22Rv1 (cell line): ENCODE results near the gene MAD2L2.

ENCODE experiments used
- CTCF ChIP-seq: fragments of 450-650 bp; IDR thresholded peaks from 2 replicates; pipeline ENCODE4 v1.5.1; 2017; ENCODE audit warnings: mild to moderate bottlenecking
- ZFX ChIP-seq: fragments of 450-650 bp; IDR thresholded peaks from 2 replicates; pipeline ENCODE4 v1.6.1; 2017; ENCODE audit warnings: antibody characterized with exemption, borderline replicate concordance

DNA sequence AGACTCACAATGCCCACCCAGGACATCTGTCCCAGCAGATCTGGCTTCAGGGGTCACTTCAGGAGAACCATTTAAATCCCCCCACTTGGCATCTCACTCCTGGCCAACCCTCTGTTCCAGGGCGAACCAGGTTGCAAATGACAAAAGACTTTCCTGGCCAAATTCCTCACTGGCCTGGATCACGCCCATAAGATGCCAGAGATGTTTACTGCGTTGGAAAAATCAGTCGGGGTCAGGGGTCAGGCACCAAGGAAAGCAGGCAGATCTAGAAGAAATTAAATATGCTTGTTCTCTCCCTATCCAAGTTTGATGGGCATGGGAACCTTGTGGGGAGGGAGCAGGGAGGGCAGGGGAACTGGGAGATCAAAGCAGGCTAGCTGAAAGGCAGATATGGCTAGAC lies 40.4 kb upstream of the MAD2L2 start:
- TF ChIP-seq CTCF (no peak), ZFX (no peak)
